ENCODE measurements around the gene KIF17.

Gene KIF17

GRCh38 chr1:20660847-20661206 is 57.0 kb downstream of the KIF17 start:
- DNase-seq (ENCODE audit: low read depth, low spot score), result no peak
- TF ChIP-seq EZH2 (IDR thresholded peaks at IDR 0.05), result no peak
- no peak for TF ChIP-seq POLR2AphosphoS5 (IDR thresholded peaks at IDR 0.05; ENCODE audit: borderline replicate concordance, low read depth, low read length)
- no peak for TF ChIP-seq FOXP2 (optimal IDR thresholded peaks at IDR 0.05; ENCODE audit: control extremely low read depth, extremely low read length, insufficient read depth)

GRCh38 chr1:20660363-20660762 is 57.4 kb downstream of the KIF17 start:
- Histone ChIP-seq H3K27ac (no peak overlapping the region), H3K9ac (ENCODE audit: insufficient read length) (peak overlapping the region; percentile 91), H3K4me3 (peak overlapping the region; percentile 83), H3K36me3 (ENCODE audit: insufficient read depth, low read length) (peaks cover 43% of the 10 kb centered on the region), H3K9me3 (ENCODE audit: low read depth, low read length) (no peaks in the 10 kb centered on the region)
- TF ChIP-seq FOXP2 (optimal IDR thresholded peaks at IDR 0.05; ENCODE audit: control extremely low read depth, extremely low read length, insufficient read depth) (no peak), EZH2 (IDR thresholded peaks at IDR 0.05) (no peak), POLR2AphosphoS5 (IDR thresholded peaks at IDR 0.05; ENCODE audit: borderline replicate concordance, low read depth, low read length) (no peak)
- no peak for DNase-seq (ENCODE audit: low read depth, low spot score)

More at GRCh38 chr1:20660847-20661206, 57.0 kb downstream of the KIF17 start:
- Histone ChIP-seq H3K9ac (ENCODE audit: insufficient read length) (peak overlapping the region; percentile 91), H3K27ac (no peak overlapping the region), H3K9me3 (ENCODE audit: low read depth, low read length) (no peaks in the 10 kb centered on the region), H3K36me3 (ENCODE audit: insufficient read depth, low read length) (peaks cover 38% of the 10 kb centered on the region), H3K4me3 (peak overlapping the region; percentile 83)

GRCh38 chr1:20658166-20658915 is 59.5 kb downstream of the KIF17 start:
- TF ChIP-seq POLR2AphosphoS5 (IDR thresholded peaks at IDR 0.05; ENCODE audit: borderline replicate concordance, low read depth, low read length) (no peak), EZH2 (IDR thresholded peaks at IDR 0.05) (no peak), FOXP2 (optimal IDR thresholded peaks at IDR 0.05; ENCODE audit: control extremely low read depth, extremely low read length, insufficient read depth) (no peak)
- Histone ChIP-seq H3K9ac (ENCODE audit: insufficient read length) (no peak overlapping the region), H3K27ac (no peak overlapping the region), H3K36me3 (ENCODE audit: insufficient read depth, low read length) (peaks cover 59% of the 10 kb centered on the region), H3K9me3 (ENCODE audit: low read depth, low read length) (no peaks in the 10 kb centered on the region), H3K4me3 (no peak overlapping the region)
- DNase-seq (ENCODE audit: low read depth, low spot score), result no peak

DNA sequence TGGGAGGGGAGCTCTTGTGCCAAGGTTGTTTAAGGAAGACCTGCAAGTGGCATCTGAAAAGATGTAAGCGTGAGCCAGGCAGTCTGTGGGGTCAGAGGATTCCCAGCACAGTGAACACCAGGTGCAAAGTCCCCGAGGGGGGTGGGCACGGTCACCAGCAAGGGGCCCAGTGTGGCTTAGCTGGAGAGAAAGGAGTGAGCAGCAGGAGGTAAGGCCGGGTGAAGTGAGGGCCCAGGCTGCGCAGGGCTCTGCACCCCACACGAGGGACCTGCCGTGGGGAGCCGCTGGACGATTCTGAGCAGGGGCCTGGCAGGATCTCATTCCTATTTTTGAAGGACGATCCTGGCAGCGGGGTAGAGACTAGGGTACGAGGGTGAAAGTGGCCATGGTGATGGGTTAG is 60.8 kb downstream of the KIF17 start:
- peaks cover 72% of the 10 kb centered on the region for H3K36me3 ChIP-seq (ENCODE audit: insufficient read depth, low read length)
- H3K9me3 ChIP-seq (ENCODE audit: low read depth, low read length), result no peaks in the 10 kb centered on the region
- TF ChIP-seq POLR2AphosphoS5 (IDR thresholded peaks at IDR 0.05; ENCODE audit: borderline replicate concordance, low read depth, low read length) (no peak), EZH2 (IDR thresholded peaks at IDR 0.05) (no peak), FOXP2 (optimal IDR thresholded peaks at IDR 0.05; ENCODE audit: control extremely low read depth, extremely low read length, insufficient read depth) (no peak)
- DNase-seq (ENCODE audit: low read depth, low spot score), result no peak
- no peak overlapping the region for H3K27ac ChIP-seq
- no peak overlapping the region for H3K9ac ChIP-seq (ENCODE audit: insufficient read length)
- H3K4me3 ChIP-seq, result no peak overlapping the region

- no peak overlapping the region for H3K4me3 ChIP-seq
- no peak overlapping the region for H3K9ac ChIP-seq (ENCODE audit: insufficient read length)
- H3K27ac ChIP-seq, result no peak overlapping the region
- H3K36me3 ChIP-seq (ENCODE audit: insufficient read depth, low read length), result peaks cover 85% of the 10 kb centered on the region
- TF ChIP-seq FOXP2 (optimal IDR thresholded peaks at IDR 0.05; ENCODE audit: control extremely low read depth, extremely low read length, insufficient read depth), result no peak
- no peak for TF ChIP-seq EZH2 (IDR thresholded peaks at IDR 0.05)
- no peak for TF ChIP-seq POLR2AphosphoS5 (IDR thresholded peaks at IDR 0.05; ENCODE audit: borderline replicate concordance, low read depth, low read length)
- no peaks in the 10 kb centered on the region for H3K9me3 ChIP-seq (ENCODE audit: low read depth, low read length)
- no peak for DNase-seq (ENCODE audit: low read depth, low spot score)
These were observed 63.6 kb downstream of the KIF17 start for GRCh38 chr1:20654104-20654690.

DNA sequence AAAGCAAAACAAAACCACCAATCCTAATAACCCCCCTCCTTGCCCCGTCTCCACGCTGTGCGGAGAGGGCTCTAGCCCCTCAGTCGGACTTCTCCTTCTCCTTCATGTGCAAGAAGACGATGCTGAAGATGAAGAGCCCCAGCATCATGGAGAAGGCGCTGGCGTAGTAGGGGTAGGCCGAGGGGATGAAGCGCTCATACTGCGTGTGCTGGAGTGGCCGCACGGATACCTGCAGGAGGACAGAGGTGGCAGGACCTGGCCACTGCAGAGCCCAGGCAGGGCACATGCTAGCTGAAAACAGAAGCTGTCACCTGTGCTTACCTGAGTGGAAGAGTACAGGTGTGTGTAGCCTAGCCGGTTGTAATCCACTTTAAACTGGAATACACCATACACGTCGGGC is 65.5 kb downstream of the KIF17 start:
- TF ChIP-seq POLR2AphosphoS5 (IDR thresholded peaks at IDR 0.05; ENCODE audit: borderline replicate concordance, low read depth, low read length), result no peak
- no peak for TF ChIP-seq FOXP2 (optimal IDR thresholded peaks at IDR 0.05; ENCODE audit: control extremely low read depth, extremely low read length, insufficient read depth)
- TF ChIP-seq EZH2 (IDR thresholded peaks at IDR 0.05), result no peak
- Histone ChIP-seq H3K27ac (no peak overlapping the region), H3K9me3 (ENCODE audit: low read depth, low read length) (no peaks in the 10 kb centered on the region), H3K4me3 (no peak overlapping the region), H3K9ac (ENCODE audit: insufficient read length) (no peak overlapping the region), H3K36me3 (ENCODE audit: insufficient read depth, low read length) (peaks cover 75% of the 10 kb centered on the region)
- no peak for DNase-seq (ENCODE audit: low read depth, low spot score)

- Histone ChIP-seq H3K36me3 (ENCODE audit: insufficient read depth, low read length) (peaks cover 46% of the 10 kb centered on the region; the same call in 1 of the 2 replicates), H3K9me3 (ENCODE audit: low read depth, low read length) (no peaks in the 10 kb centered on the region), H3K4me3 (no peak overlapping the region), H3K9ac (ENCODE audit: insufficient read length) (no peak overlapping the region), H3K27ac (no peak overlapping the region)
- no peak for TF ChIP-seq FOXP2 (optimal IDR thresholded peaks at IDR 0.05; ENCODE audit: control extremely low read depth, extremely low read length, insufficient read depth)
- no peak for TF ChIP-seq POLR2AphosphoS5 (IDR thresholded peaks at IDR 0.05; ENCODE audit: borderline replicate concordance, low read depth, low read length)
- no peak for TF ChIP-seq EZH2 (IDR thresholded peaks at IDR 0.05)
- DNase-seq (ENCODE audit: low read depth, low spot score), result no peak
These were observed 68.9 kb downstream of the KIF17 start for GRCh38 chr1:20648946-20649345.

DNA sequence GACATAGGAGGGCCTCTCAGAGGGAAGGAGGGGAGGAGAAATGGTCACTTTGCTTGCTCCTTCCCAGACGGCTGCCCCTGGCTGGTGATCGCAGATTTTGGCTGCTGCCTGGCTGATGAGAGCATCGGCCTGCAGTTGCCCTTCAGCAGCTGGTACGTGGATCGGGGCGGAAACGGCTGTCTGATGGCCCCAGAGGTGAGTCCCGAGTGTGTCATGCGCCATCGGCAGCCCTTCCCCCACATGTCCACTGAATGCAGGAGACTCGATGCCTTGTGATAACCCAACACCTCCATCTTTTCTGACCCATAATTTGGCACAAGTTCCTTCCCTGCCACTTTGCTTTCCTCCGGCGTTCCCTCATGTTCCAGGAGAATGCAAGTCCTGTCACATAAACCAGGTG is 69.4 kb downstream of the KIF17 start:
- Histone ChIP-seq H3K9me3 (ENCODE audit: low read depth, low read length) (no peaks in the 10 kb centered on the region), H3K36me3 (ENCODE audit: insufficient read depth, low read length) (peaks cover 41% of the 10 kb centered on the region; the same call in 1 of the 2 replicates), H3K4me3 (no peak overlapping the region), H3K9ac (ENCODE audit: insufficient read length) (no peak overlapping the region), H3K27ac (no peak overlapping the region)
- no peak for DNase-seq (ENCODE audit: low read depth, low spot score)
- TF ChIP-seq EZH2 (IDR thresholded peaks at IDR 0.05) (no peak), POLR2AphosphoS5 (IDR thresholded peaks at IDR 0.05; ENCODE audit: borderline replicate concordance, low read depth, low read length) (no peak), FOXP2 (optimal IDR thresholded peaks at IDR 0.05; ENCODE audit: control extremely low read depth, extremely low read length, insufficient read depth) (no peak)

Data from SK-N-MC (cell line).